GM19239 (cell line): Measurements from ENCODE around the gene LIMS1.
"Not testable (repeated sequence)": the region's sequence is repeated elsewhere in the genome, so short reads cannot be mapped to it uniquely, and the experiment has no call there.

Experiments used
- DNase-seq: peaks from one replicate; pipeline ENCODE4 v3.0.0; 2011; ENCODE audit warnings: low spot score; ENCODE audit not compliant: insufficient read length
- FAIRE-seq: peaks from 2 replicates; lab custom pipeline; 2011; peaks lifted over from hg19 to GRCh38; lab: Jason Lieb, UNC

LIMS1 gene

DNA sequence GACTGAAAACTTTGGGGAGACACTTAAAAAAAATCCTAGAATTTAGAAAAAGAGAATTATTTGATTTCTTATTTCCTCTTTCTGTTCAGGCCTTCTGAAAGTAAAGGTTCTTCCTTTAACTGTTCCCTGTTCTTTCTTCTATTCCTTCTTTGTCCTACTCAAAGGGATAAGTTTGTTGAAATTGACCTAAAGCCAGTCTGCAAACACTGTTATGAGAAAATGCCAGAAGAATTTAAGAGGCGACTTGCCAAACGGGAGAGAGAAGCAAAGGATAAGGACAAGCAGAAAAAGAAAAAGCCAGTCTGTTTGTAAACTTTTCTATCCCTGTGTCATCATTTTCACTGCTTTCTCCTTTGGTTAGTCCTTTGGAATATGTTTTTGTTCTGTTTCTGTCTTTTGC, 146.5 kb downstream of the LIMS1 start:
- not testable (repeated sequence) for FAIRE-seq

DNA sequence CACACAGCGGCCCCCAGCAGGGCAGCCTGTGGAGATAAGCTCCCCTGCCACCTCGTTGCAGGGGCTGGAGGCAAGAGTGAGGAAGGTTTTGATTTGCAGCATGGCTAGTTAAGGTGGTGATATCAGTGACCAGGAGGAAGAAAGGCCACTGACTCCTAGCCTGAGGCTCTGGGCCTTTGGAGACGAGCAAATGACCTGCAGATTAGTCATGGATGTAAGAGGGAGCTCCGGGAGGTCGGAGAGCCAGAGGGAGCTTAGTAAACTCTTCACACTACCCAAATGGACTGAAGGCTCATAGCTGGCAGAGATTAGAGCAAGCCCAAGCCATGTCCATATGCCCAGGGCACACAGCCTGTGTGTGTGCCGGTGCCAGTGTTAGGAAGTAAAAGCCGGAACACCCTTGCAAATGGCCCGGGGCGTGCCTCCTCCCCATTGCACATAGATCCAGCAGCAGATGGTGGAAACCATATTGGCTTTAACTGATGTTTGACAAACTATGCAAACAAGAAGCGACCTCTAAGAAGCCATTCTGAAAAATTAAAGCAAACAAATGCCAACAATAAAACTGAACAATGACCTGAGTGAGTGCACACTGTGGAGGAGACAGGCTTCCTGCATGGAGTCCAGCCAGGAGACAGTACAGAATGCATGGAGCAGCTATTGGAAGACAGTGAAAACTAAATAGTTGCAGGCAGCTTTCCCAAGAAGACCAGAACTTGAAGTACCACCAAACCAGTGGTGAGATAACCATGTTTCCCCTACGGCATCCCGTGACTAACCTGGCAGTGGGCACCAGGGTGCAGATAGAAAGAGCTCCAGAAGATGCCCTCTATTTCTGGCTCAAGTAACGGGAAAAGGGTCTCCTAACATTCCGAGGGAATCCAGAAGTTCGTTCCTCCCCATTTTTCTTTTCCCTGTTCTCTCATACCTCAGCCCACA, 154.8 kb downstream of the LIMS1 start:
- not testable (repeated sequence) for DNase-seq, FAIRE-seq

More for the DNA sequence above, 146.5 kb downstream of the LIMS1 start:
- not testable (repeated sequence) for DNase-seq

DNA sequence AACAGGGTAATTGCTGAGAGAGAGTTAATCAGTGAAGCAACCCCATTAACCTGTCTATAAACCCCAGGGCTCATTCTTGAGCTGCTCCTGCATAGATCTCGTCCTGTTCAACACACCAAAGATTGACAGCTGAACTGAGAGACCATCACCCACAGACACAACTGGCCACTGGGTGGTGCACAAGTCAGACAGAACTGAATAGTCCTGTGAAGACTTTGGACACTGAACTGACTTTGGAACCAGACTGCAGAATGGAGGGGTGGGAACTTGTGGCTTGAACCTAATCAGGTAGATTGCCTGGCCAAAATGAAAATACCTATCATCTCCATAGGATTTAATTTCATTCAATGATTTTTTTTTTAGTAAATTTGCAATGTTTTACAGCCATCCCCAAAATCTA, 155.7 kb downstream of the LIMS1 start:
- not testable (repeated sequence) for DNase-seq, FAIRE-seq

DNA sequence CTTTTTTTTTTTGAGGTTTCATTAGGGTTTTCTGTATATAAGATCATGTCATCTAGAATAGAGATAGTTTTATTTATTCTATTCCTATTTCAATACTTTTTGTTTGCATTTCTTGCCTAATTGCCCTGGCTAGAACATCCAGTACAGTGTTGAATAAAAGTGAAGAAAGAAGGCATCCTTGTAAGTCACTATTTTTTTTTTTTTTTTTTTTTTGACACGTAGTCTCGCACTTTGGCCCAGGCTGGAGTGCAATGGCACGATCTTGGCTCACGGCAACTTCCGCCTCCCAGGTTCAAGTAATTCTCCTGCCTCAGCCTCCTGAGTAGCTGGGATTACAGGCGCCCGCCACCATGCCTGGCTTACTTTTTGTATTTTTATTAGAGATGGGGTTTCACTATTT, 157.2 kb downstream of the LIMS1 start:
- DNase-seq (no peak), FAIRE-seq (no peak)

DNA sequence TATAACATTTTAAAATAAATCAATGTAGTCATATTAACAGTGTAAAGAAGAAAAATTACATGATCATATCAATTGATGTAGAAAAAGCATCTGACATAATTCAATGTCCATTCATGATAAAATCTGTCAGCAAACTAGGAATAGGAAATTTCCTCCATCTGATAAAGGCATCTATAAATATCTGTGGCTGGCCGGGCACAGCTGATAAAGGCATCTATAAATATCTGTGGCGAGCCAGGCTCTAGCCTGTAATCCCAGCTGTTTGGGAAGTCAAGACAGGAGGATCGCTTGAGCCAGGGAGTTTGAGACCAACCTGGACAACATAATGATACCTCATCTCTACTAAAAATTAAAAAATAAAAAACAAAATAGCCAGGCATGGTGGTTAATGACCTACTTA, 166.9 kb downstream of the LIMS1 start:
- no peak for FAIRE-seq

DNA sequence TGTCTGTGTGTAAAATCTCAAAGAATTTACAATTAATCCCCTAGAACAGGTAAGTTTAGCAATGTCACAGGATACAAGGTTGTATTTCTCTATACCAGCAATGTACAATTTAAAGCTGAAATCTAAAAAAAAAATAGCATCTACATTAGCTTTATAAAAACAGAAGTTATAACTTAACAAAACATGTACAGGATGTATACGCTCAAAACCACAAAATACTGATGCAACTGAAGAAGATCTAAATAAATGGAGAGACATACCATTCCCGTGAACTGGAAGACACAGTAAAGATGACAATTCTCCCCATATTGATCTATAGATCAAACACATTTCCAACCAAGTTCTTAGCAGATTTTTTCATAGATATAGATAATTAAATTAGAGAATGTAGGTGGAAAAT, 167.5 kb downstream of the LIMS1 start:
- no peak for DNase-seq
- FAIRE-seq: no peak

More for the DNA sequence above, 166.9 kb downstream of the LIMS1 start:
- DNase-seq: no peak

DNA sequence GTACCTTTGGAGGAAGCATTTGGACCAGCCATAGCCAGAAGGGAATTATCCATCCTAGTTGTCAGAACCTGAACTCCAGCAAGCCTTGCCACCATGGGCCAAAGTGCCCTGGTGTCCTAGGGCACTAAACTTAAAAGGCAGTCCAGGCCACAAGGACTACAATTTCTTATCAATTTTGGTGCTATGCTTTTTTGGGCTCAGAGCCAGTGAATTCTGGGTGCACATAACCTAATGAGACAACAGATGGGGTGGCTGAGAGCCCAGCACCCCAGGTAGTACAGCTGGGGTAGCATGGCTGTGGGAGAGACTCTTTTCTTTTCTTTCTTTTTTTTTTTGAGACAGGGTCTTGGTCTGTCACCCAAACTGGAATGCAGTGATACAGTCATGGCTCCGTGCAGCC, 170.6 kb downstream of the LIMS1 start:
- FAIRE-seq (no peak), DNase-seq (no peak)

DNA sequence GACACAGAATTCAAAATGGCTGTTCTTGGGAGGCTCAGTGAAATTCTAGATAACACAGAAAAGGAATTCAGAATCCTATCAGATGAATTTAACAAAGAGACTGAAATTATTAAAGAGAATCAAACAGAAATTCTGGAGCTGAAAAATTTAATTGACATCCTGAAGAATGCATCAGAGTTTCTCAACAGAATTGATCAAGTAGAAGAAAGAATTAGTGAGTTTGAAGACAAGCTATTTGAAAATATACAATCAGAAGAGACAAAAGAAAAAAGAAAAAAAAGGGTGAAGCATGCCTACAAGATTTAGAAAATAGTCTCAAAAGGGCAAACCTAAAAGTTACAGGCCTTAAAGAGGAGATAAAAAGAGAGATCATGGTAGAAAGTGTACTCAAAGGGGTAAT, 173.0 kb downstream of the LIMS1 start:
- FAIRE-seq (no peak), DNase-seq (no peak)

DNA sequence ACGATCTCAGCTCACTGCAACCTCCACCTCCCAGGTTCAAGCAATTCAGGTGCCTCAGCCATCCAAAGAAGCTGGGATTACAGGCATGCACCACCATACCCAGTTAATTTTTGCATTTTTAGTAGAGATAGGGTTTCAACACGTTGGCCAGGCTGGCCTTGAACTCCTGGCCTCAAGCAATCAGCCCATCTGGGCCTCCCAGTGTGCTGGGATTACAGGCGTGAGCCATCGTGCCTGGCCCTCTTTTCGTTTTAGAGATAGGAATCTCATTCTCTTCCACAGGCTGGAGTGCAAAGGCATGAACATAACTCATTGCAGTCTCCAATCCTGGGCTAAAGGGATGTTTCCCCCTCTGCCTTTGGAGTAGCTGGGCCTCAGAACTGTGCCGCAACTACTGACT, 182.7 kb downstream of the LIMS1 start:
- not testable (repeated sequence) for DNase-seq, FAIRE-seq

DNA sequence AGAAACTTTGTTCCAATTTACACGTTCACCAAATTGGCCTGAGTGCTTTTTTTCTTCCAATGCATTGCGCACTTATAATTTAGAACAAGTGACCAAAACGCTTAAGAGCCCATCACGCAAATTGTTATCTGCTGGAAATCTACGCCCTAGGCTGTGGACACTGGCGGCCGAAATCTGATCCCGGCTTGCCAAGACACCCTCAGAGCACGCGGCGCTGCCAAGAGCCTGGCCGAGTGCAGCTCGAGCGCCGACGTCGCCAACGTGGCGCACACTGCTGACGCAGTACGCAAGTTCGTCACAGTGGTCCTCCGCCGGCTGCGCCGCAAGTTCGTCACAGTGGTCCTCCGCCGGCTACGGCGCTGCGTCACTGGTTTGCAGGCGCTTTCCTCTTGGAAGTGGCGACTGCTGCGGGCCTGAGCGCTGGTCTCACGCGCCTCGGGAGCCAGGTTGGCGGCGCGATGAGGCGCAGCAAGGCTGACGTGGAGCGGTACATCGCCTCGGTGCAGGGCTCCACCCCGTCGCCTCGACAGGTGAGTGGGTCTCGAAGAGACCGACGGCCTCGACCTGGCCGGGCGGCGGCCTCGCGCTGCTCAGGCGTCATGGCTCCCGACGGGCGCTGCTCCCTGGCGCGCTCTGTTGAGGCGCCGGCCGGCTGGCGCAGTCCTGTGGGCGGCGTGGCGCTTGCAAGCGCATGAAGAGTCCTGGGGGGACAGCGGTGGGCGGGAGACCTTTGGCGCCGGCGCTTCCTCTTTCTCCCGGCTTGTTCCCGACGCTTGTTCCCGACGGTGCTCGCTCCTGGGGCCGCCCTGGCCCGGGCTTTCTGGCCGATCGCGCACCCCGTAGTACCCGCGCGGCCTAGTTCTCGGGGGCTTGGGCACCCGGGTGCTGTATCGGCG, 185.1 kb downstream of the LIMS1 start, which contains the start of gene RANBP2:
TSS of gene RANBP2 (plus strand) at position 334 of the 896 bp plus-strand sequence. CDS start at position 459, 125 bp downstream.
- peak; percentile 68 for FAIRE-seq
- peak; percentile 79 for DNase-seq

DNA sequence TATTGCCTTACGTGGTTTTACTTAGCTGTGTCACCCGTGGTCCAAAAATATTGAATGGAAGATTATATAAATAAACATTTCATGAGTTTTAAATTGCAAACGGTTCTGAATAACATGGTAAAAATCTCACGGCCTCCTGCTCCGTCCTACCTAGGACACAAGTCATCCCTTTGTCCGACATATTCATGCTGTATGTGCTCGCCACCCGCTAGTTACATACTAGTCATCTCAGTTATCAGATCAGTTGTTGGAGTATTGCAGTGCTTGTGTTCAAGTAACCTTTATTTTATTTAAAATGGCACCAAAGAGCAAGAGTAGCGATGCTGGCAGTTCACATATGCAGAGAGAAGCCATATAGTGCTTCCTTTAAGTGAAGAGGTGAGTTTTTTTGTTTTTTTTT, 191.8 kb downstream of the LIMS1 start:
- not testable (repeated sequence) for DNase-seq, FAIRE-seq

DNA sequence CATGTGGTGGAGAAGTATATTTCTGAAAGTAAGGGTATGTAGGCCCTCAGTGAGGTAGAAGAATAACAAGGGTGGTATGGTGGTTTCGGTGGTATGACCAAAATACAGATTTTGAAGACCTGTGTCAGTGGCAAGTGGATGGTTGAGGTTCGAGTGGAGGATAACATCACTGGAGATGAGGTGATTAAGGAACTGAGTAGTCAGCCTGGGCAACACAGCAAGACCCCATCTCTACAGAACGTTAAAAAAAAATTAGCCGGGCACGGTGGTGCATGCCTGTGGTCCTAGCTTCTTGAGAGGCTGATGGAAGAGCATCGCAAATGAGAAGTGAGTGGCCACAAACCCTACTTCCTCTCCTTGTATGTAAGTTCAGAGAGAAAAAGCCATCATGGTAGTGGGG, 200.4 kb downstream of the LIMS1 start:
- not testable (repeated sequence) for FAIRE-seq, DNase-seq
